KMS-11 (cell line): ENCODE results near the gene TRIM5.

Source experiments
- H2AFZ ChIP-seq: fragments of 200-600 bp; sonication (generic); 2 replicates; pipeline ENCODE4 v1.6.1; 2016; ENCODE audit warnings: antibody characterized with exemption, mixed run types, low read depth
- H3K27ac ChIP-seq: fragments of 200-600 bp; sonication (generic); 2 replicates; pipeline ENCODE4 v1.6.1; 2016; ENCODE audit warnings: mild to moderate bottlenecking, mixed run types
- H3K27me3 ChIP-seq: fragments of 200-600 bp; sonication (generic); 2 replicates; pipeline ENCODE4 v1.6.1; 2017; ENCODE audit warnings: mild to moderate bottlenecking, low read depth, mixed run types, moderate library complexity; ENCODE audit not compliant: insufficient read depth
- H3K36me3 ChIP-seq: fragments of 200-600 bp; sonication (generic); 2 replicates; pipeline ENCODE4 v1.6.1; 2017; ENCODE audit warnings: mild to moderate bottlenecking, mixed run types; ENCODE audit not compliant: insufficient read depth
- H3K4me1 ChIP-seq: fragments of 200-600 bp; sonication (generic); 2 replicates; pipeline ENCODE4 v1.6.1; 2016; ENCODE audit warnings: mild to moderate bottlenecking, low read depth, mixed run types; ENCODE audit not compliant: poor library complexity, severe bottlenecking
- H3K4me2 ChIP-seq: fragments of 200-600 bp; sonication (generic); 2 replicates; pipeline ENCODE4 v1.7.0; 2016; ENCODE audit warnings: mild to moderate bottlenecking, mixed run types
- H3K4me3 ChIP-seq: fragments of 200-600 bp; sonication (generic); IDR thresholded peaks from 2 replicates; pipeline ENCODE4 v1.6.1; 2017; ENCODE audit warnings: low read depth, low read length, mixed read lengths; ENCODE audit not compliant: insufficient read depth
- H3K79me2 ChIP-seq: fragments of 200-600 bp; sonication (generic); 2 replicates; pipeline ENCODE4 v1.6.1; 2016; ENCODE audit warnings: low read depth, mixed run types; ENCODE audit not compliant: insufficient read depth
- H3K9ac ChIP-seq: fragments of 200-600 bp; sonication (generic); 2 replicates; pipeline ENCODE4 v1.6.1; 2016; ENCODE audit warnings: mild to moderate bottlenecking, mixed run types
- H4K20me1 ChIP-seq: fragments of 200-600 bp; sonication (generic); 2 replicates; pipeline ENCODE4 v1.6.1; 2016; ENCODE audit warnings: mild to moderate bottlenecking, mixed run types; ENCODE audit not compliant: insufficient read depth
- CTCF ChIP-seq: fragments of 200-600 bp; sonication (generic); conservative IDR thresholded peaks from 2 replicates; pipeline ENCODE4 v1.6.1; 2017; ENCODE audit warnings: low read depth, mild to moderate bottlenecking, antibody characterized with exemption, low read length, moderate library complexity, mixed read lengths

The TRIM5 gene

GRCh38 chr11:5631417-5631816, 53.5 kb downstream of the TRIM5 start:
- Histone ChIP-seq H2AFZ (no peak overlapping the region), H3K27ac (no peak overlapping the region), H3K4me1 (no peaks in the 10 kb centered on the region), H3K4me2 (no peak overlapping the region), H3K36me3 (no peaks in the 10 kb centered on the region), H4K20me1 (no peaks in the 10 kb centered on the region), H3K27me3 (no peaks in the 10 kb centered on the region), H3K4me3 (no peak overlapping the region), H3K9ac (no peak overlapping the region), H3K79me2 (no peaks in the 10 kb centered on the region)
- TF ChIP-seq CTCF: no peak

GRCh38 chr11:5626196-5626595, 58.7 kb downstream of the TRIM5 start:
- H3K36me3 ChIP-seq: no peaks in the 10 kb centered on the region
- no peak for TF ChIP-seq CTCF
- no peak overlapping the region for H3K27ac ChIP-seq
- peaks cover 15% of the 10 kb centered on the region for H3K4me1 ChIP-seq
- H3K4me3 ChIP-seq: no peak overlapping the region
- H3K9ac ChIP-seq: no peak overlapping the region
- H3K4me2 ChIP-seq: no peak overlapping the region
- no peaks in the 10 kb centered on the region for H3K79me2 ChIP-seq
- no peaks in the 10 kb centered on the region for H3K27me3 ChIP-seq
- H4K20me1 ChIP-seq: no peaks in the 10 kb centered on the region
- H2AFZ ChIP-seq: no peak overlapping the region

GRCh38 chr11:5625281-5625680, 59.6 kb downstream of the TRIM5 start:
- peak overlapping the region; percentile 94 for H2AFZ ChIP-seq
- peak overlapping the region; percentile 87 for H3K4me2 ChIP-seq
- no peaks in the 10 kb centered on the region for H3K27me3 ChIP-seq
- TF ChIP-seq CTCF: no peak
- no peaks in the 10 kb centered on the region for H3K36me3 ChIP-seq
- H3K9ac ChIP-seq: peak overlapping the region; percentile 35
- H3K79me2 ChIP-seq: no peaks in the 10 kb centered on the region
- no peaks in the 10 kb centered on the region for H4K20me1 ChIP-seq
- H3K4me1 ChIP-seq: peaks cover 15% of the 10 kb centered on the region
- no peak overlapping the region for H3K4me3 ChIP-seq
- peak overlapping the region; percentile 14; the same call in 1 of the 2 replicates for H3K27ac ChIP-seq

- Histone ChIP-seq H3K79me2 (no peaks in the 10 kb centered on the region), H3K4me2 (peak within 1 kb of the TSS; percentile 87), H3K27me3 (no peaks in the 10 kb centered on the region), H3K4me3 (no peak within 1 kb of the TSS), H2AFZ (peak within 1 kb of the TSS; percentile 94), H3K36me3 (no peaks in the 10 kb centered on the region), H3K4me1 (peaks cover 15% of the 10 kb centered on the region), H4K20me1 (no peaks in the 10 kb centered on the region), H3K9ac (peak within 1 kb of the TSS; percentile 35), H3K27ac (peak within 1 kb of the TSS; percentile 14; the same call in 1 of the 2 replicates)
- TF ChIP-seq CTCF: no peak
These were observed 60.2 kb downstream of the TRIM5 start, which contains the start of gene TRIM34 for GRCh38 chr11:5624489-5625279. Gene TRIM34 (plus strand): TSS chr11:5625001. CDS start chr11:5632332, 7,331 bp downstream.
